Measurements from ENCODE around the gene SSNA1.

DNA sequence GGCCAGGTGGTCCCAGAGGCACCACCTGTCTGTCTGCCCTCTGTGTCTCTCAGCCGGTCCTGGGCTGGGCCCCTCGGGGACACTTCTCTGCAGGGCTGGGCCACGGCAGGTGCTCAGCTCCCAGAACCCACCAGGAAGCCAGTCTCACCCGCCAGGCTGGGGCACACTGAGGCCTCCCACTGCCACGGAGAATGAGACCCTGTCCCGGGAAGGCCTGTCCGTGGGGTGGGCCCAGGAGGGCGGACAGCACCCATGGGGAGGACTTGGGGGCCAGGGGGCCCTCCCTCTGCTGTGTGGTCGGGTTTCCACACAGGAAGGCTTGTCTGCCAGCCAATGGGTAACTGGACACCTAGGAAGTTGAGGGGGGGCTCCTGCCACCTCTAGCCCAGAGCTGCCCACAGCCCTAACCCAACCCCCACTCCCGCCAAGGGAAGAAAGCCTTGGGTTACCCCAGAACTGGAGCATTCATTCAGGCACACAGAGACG lies 48.5 kb downstream of the SSNA1 start:
- TF ChIP-seq, protein P1, sequence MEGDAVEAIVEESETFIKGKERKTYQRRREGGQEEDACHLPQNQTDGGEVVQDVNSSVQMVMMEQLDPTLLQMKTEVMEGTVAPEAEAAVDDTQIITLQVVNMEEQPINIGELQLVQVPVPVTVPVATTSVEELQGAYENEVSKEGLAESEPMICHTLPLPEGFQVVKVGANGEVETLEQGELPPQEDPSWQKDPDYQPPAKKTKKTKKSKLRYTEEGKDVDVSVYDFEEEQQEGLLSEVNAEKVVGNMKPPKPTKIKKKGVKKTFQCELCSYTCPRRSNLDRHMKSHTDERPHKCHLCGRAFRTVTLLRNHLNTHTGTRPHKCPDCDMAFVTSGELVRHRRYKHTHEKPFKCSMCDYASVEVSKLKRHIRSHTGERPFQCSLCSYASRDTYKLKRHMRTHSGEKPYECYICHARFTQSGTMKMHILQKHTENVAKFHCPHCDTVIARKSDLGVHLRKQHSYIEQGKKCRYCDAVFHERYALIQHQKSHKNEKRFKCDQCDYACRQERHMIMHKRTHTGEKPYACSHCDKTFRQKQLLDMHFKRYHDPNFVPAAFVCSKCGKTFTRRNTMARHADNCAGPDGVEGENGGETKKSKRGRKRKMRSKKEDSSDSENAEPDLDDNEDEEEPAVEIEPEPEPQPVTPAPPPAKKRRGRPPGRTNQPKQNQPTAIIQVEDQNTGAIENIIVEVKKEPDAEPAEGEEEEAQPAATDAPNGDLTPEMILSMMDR (IDR thresholded peaks at IDR 0.05; ENCODE audit: low read depth, low read length), result no peak
- TF ChIP-seq EZH2phosphoT487 (IDR thresholded peaks at IDR 0.05; ENCODE audit: low read depth), result no peak
